GM12874 (cell line): ENCODE data around the gene NBEAL1.

Source experiments
- CTCF ChIP-seq: IDR thresholded peaks from 2 replicates; pipeline ENCODE4 v1.5.1; 2011; ENCODE audit warnings: low read depth, mild to moderate bottlenecking, control low read depth, low read length, moderate library complexity; ENCODE audit not compliant: insufficient read depth

The NBEAL1 gene

GRCh38 chr2:203097735-203098134, 83.1 kb downstream of the NBEAL1 start:
- TF ChIP-seq CTCF = peak; percentile 2; the same call in 1 of the 2 replicates

GRCh38 chr2:203104273-203104672, 89.6 kb downstream of the NBEAL1 start:
- no peak for TF ChIP-seq CTCF

- no peak for TF ChIP-seq CTCF
Observed at GRCh38 chr2:203105996-203106395, 91.3 kb downstream of the NBEAL1 start.

GRCh38 chr2:203112342-203112741, 97.7 kb downstream of the NBEAL1 start:
- no peak for TF ChIP-seq CTCF

GRCh38 chr2:203122317-203122986, 107.8 kb downstream of the NBEAL1 start:
- no peak for TF ChIP-seq CTCF

- no peak for TF ChIP-seq CTCF
Observed at GRCh38 chr2:203126996-203127395, 112.3 kb downstream of the NBEAL1 start.

- no peak for TF ChIP-seq CTCF
Observed at GRCh38 chr2:203135105-203135504, 120.4 kb downstream of the NBEAL1 start.
